GM12873 (cell line): ENCODE results near the gene SCD5.

ENCODE experiments used
- TF ChIP-seq, protein P1 (sequence below): IDR thresholded peaks from 2 replicates; pipeline ENCODE4 v1.5.1; 2012; ENCODE audit warnings: low read depth, mild to moderate bottlenecking, moderate library complexity, low read length, control low read depth; ENCODE audit not compliant: insufficient read depth; ENCODE audit errors: missing control alignments

The SCD5 gene

DNA sequence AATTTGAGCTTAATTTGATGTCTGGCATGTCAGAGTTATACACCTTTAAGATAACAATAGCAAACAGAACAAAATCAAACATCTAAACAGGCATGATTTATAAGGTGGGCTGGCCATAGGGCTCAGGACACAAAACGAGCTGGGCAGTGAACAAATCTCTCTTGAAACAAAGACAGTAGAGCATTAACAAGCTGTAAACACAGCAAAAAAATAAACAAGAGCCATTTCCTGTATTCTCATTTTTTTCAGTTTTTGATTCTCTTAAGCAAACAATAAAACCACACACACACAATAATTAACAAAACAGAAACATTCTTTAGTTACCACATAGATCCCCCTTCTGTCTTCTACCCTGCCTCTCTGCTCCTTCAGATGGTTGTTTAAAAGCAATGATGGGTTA lies 168.5 kb downstream of the SCD5 start:
- TF ChIP-seq, protein P1, sequence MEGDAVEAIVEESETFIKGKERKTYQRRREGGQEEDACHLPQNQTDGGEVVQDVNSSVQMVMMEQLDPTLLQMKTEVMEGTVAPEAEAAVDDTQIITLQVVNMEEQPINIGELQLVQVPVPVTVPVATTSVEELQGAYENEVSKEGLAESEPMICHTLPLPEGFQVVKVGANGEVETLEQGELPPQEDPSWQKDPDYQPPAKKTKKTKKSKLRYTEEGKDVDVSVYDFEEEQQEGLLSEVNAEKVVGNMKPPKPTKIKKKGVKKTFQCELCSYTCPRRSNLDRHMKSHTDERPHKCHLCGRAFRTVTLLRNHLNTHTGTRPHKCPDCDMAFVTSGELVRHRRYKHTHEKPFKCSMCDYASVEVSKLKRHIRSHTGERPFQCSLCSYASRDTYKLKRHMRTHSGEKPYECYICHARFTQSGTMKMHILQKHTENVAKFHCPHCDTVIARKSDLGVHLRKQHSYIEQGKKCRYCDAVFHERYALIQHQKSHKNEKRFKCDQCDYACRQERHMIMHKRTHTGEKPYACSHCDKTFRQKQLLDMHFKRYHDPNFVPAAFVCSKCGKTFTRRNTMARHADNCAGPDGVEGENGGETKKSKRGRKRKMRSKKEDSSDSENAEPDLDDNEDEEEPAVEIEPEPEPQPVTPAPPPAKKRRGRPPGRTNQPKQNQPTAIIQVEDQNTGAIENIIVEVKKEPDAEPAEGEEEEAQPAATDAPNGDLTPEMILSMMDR = no peak

DNA sequence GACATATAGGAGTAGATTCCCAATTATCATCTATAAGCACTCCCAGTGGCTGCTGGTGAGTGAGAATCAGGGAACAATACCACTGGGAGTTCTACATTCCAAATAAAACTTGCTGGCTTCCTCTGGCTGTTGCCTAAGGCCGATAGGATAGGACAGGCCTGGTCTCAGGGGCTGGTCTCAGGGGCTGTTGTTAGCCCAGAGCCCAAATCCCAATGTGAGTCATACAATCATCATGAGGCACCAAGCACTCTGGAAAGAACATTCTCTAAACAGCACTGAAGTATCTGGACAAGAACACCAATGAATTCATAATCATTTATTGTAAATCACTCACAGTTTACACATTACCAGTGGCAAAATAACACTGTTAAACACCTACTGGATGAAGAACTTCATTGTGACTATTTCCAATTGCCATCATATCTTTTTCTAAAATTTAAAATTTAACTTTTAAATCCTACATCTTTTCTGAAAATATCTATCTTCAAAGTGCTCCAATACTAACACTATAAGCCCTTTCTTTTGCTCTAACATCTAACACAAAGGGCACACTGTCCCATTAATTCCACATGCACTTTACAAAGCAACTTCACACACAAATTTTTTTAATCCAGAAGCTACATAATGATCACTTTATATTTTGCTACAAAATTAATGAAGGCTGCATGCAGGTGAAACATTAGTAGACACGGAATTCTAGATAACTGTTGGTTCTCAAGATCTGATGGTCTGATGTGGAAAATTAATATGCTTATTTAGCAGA lies 169.2 kb downstream of the SCD5 start:
- TF ChIP-seq, protein P1 = no peak

DNA sequence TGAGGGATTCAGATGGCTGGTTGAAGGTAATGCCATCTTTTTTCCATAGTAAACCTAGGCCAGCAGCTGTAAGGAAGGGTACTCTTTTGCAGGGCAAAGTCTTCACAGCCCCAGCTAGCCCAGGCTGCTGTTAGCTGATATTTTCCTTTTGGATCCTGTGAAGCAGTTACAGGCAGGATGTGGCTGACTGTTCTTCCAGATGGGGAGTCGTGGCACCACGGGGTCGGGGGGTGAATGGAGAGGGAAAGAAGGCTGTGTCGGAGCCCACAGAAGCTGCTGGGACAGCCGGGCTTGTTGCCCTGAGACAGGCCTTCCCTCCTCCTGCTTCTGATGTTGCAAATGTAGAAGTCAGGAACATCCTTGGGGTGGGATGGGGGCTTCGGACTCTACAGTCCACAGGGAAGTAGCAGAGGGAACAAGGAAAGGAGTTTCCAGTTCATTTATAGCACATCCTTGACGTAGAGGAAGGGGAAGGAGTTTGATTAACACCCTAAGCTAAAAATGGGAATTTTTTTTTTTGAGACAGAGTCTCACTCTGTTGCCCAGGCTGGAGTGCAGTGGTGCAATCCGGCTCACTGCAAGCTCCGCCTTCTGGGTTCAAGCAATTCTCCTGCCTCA lies 172.2 kb downstream of the SCD5 start:
- TF ChIP-seq, protein P1 = no peak

DNA sequence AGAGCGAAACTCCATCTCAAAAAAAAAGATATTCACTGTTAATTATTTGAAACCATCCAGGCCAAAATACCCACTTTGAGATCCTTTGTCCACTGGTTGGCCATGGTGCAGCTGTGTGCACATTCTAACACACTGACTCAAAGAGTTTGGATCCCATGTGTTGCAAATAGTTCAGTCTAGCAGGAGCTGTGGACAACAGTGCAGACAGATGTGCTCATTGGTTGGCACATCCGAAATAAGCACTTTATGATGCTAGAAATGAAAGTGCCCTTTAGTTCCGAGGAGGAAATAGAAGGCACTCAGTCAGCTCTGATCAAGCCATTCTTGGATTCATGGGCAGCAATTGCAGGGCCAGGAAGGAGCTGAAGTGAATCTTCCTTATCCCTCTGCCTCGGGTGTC lies 173.8 kb downstream of the SCD5 start:
- TF ChIP-seq, protein P1 = no peak

DNA sequence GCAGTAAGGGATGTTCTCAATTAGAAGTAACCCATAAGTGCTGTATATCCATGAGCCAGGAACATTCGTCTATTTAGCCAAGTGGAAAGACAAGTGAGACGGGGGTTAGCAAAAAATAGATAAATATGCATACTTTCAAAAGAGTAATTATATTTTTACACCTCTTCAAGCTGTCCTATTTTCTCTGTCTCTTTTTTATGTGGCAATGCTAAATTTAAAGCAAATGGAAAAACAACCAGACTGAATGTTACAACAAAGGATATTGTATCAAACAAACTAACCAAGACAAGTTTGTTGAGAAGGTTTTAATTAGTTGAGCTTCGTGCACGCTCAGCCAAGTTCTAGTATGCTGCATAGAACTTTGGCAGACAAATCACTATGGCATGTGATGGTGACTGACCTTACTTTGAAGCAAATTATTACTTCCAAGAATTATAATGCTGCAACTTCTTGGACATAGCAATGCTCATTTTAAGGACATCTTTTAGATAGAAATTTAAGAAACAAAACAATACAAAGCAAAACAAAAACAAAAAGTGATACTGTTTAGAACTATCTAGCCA lies 175.4 kb downstream of the SCD5 start:
- TF ChIP-seq, protein P1 = no peak

DNA sequence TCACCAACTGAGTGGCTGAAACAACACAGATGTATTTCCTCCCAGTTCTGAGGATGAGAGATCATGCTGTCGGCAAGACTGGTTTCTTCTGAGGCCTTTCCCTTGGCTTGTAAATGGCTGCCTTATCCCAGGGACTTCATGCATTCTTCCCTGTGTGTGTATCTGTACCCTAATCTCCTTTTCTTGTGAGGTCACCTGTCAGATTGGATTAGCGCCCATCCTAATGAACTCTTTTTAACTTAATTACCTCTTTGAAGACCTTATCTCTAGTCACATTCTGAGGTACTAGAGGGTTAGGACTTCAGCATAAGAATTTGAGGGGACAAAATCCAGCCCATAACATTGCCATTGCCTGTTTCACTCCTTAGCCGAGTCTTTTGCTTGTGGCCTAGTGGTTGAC lies 177.3 kb downstream of the SCD5 start:
- TF ChIP-seq, protein P1 = no peak

DNA sequence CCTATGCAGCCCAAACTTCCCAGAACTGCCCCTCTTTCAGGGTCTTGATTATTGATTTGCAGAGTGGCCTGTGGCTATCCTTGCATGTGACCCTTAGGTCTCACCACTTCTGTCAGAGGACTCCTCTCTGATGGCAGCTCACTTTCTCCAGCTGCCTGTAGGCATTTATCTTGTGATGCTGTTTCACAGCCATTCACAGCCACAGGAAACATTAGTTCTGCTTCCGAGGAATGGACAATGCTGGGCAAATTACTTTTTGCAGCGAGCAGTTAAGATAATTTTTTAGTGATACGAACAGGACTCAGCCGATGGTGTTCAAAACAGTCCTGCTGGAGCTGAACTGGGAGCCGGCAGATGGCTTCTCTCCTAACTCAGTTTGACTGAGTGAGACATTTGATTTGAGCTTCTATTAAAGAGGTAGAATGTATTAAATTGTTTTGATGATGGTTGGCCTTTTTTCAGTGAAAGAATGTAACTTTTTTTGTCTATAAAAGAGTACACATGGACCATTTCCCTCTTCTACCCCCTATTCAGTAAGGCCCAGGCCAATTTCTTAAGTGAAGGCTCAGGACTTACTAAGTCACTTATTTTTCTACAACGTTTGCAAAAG lies 178.4 kb downstream of the SCD5 start:
- TF ChIP-seq, protein P1 = no peak
